GM21717 (cell line): ENCODE results near the gene PBLD.

Source experiments
- ATAC-seq: cut with Tn5 transposase; IDR thresholded peaks from one replicate; pipeline ENCODE4 v1.9.1; 2021; ENCODE audit warnings: mild to moderate bottlenecking, moderate library complexity; ENCODE audit not compliant: unreplicated experiment

The PBLD gene

DNA sequence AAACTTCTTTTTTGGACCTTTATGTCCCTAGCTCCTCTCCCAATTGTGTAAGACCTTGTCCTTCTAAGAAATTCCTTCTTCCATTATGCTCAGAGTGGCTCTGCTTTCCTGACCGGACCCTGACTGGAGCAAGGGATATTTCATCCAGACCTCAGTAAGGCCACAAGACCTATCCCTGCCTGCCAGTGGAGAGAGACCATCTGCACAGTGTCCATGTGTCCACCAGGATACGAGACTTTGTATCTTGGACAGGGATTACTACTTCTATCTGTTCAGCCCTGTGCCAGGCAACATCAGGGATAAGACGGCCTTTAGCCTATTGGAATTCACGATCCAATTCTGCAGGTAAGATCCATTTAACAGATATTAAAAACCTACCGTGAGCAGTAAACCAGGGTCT is 93.7 kb downstream of the PBLD start:
- ATAC-seq: no peak

DNA sequence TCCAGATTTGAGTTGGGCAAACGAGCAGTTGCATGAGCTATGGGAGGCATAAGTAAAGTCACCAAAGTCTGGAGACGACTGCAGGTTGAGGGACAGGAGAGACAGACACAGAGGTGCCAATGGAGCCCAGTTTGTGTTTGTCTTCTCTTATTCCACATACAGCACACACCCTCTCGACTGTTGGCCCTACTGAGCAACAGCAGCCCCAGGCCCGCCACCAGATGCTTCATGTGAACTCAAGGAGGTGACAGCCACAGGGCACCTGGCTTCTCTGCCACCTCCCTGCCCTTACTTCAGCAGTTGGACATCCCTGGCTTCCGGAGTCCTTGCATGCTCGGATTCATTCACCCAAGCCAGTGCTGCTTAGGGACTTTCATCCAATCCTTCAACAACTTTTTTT is 94.4 kb downstream of the PBLD start:
- ATAC-seq: no peak

GRCh38 chr10:68237173-68237572 is 95.6 kb downstream of the PBLD start:
- no peak for ATAC-seq

- no peak for ATAC-seq
Measured at GRCh38 chr10:68235581-68235980, 97.1 kb downstream of the PBLD start.

DNA sequence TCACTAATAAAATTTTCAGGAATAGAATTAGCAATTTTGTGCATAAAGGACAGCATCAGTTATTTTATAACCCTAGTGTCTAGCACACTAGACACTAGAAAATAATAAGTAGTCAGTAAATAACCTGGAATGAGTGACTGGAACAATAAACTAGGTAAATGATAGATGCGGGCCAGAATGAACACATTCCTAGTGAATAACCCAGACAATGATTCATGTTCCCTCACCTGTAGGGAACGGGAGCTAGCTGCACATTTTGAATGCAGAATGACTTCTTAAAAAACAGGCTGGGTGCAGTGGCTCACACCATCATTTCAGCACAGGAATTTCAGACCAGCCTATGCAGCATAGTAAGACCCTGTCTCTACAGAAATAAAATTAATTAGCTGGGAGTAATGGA is 97.6 kb downstream of the PBLD start:
- no peak for ATAC-seq

GRCh38 chr10:68233046-68233445 is 99.7 kb downstream of the PBLD start:
- no peak for ATAC-seq
